Measurements from ENCODE around the gene MOSMO. TPM values are rescaled to one million over a fixed set of nuclear protein-coding genes. Genes with fewer than 3 reads are reported as not detected.

The MOSMO gene
- total and polyA plus RNA-seq, 2 donors (not counting 3 experiments of a cell fraction or from before 2014, with no cell fraction given) = 15.9 to 22.0 TPM

GRCh38 chr16:22092143-22092933 is 84.4 kb downstream of the MOSMO start, which contains the start of gene VWA3A:
TSS of gene VWA3A (plus strand) at chr16:22092541. CDS start at chr16:22092638, 97 bp downstream.
- dilution Hi-C loops (cut with MboI; ENCODE audit: extremely low pct_ligation_motif_present, low sequenced_read_pairs) (no loop called here), intact Hi-C loops (cut with micrococcal nuclease) (no loop called here)
- Histone ChIP-seq H4K20me1 (replicated peaks; ENCODE audit: control insufficient read depth, extremely low read depth, insufficient read depth, low read length) (no peaks in the 10 kb centered on the region), H3K9me3 (replicated peaks; ENCODE audit: control insufficient read depth, insufficient read depth, low read length) (no peaks in the 10 kb centered on the region), H3K4me1 (ENCODE audit: control insufficient read depth, extremely low read depth, insufficient read depth, low read length) (no peaks in the 10 kb centered on the region), H3K27ac (ENCODE audit: insufficient read depth, low read depth, low read length) (no peak within 1 kb of the TSS), H3K36me3 (ENCODE audit: control insufficient read depth in 2 of 2, extremely low read depth in 1 of 2, insufficient read depth in 2 of 2, low read length in 2 of 2) (no peaks in the 10 kb centered on the region), H3K9ac (replicated peaks; ENCODE audit: extremely low read depth, insufficient read depth, low read length) (no peak within 1 kb of the TSS), H3K4me2 (ENCODE audit: insufficient read depth, low read length) (no peak within 1 kb of the TSS), H2AFZ (ENCODE audit: low read depth, low read length) (no peak within 1 kb of the TSS), H3K9me1 (replicated peaks; ENCODE audit: control insufficient read depth, extremely low read depth, insufficient read depth, low read length) (no peaks in the 10 kb centered on the region), H3K4me3 (replicated peaks in 1 of 3; ENCODE audit: insufficient read depth in 1 of 3, low read depth in 1 of 3, low read length in 3 of 3) (no peak within 1 kb of the TSS), H3K27me3 (ENCODE audit: control insufficient read depth in 2 of 2, insufficient read depth in 2 of 2, low read length in 2 of 2) (no peaks in the 10 kb centered on the region), H3K79me2 (ENCODE audit: control insufficient read depth, insufficient read depth, low read length) (no peaks in the 10 kb centered on the region)
- CTCF ChIA-PET = interaction anchor here (1.2 to 3.7 kb wide), 4 partner anchors 10 to 102 kb away, joined by 4 to 30 read pairs (median 5); no protein-coding TSS in a partner anchor
- POLR2A ChIA-PET = no interaction called here
- BruUV-seq (replicated peaks) = no TSS peak
- no peak for FAIRE-seq
- DNase-seq (ENCODE audit: low read depth, low spot score) = peak; percentile 47
- TF ChIP-seq FOS (IDR thresholded peaks at IDR 0.05; ENCODE audit: borderline replicate concordance, insufficient read depth, low read length) (no peak), GATA2 (IDR thresholded peaks at IDR 0.05; ENCODE audit: insufficient read depth, insufficient read length, low read depth, low read length) (no peak), POLR2AphosphoS5 (IDR thresholded peaks at IDR 0.05; ENCODE audit: insufficient read depth, low read depth, low read length) (no peak), MAX (IDR thresholded peaks at IDR 0.05; ENCODE audit: insufficient read depth, insufficient read length) (no peak), MYC (IDR thresholded peaks at IDR 0.05; ENCODE audit: low read depth, low read length) (no peak), EZH2 (IDR thresholded peaks at IDR 0.05; ENCODE audit: borderline replicate concordance, low read depth, low read length, severe bottlenecking) (no peak), POLR2A (IDR thresholded peaks at IDR 0.05; ENCODE audit: low read depth, low read length) (no peak), JUN (IDR thresholded peaks at IDR 0.05; ENCODE audit: borderline replicate concordance, insufficient read depth, insufficient read length, low read depth) (no peak)
- TF ChIP-seq, protein P1, sequence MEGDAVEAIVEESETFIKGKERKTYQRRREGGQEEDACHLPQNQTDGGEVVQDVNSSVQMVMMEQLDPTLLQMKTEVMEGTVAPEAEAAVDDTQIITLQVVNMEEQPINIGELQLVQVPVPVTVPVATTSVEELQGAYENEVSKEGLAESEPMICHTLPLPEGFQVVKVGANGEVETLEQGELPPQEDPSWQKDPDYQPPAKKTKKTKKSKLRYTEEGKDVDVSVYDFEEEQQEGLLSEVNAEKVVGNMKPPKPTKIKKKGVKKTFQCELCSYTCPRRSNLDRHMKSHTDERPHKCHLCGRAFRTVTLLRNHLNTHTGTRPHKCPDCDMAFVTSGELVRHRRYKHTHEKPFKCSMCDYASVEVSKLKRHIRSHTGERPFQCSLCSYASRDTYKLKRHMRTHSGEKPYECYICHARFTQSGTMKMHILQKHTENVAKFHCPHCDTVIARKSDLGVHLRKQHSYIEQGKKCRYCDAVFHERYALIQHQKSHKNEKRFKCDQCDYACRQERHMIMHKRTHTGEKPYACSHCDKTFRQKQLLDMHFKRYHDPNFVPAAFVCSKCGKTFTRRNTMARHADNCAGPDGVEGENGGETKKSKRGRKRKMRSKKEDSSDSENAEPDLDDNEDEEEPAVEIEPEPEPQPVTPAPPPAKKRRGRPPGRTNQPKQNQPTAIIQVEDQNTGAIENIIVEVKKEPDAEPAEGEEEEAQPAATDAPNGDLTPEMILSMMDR (IDR thresholded peaks at IDR 0.05; ENCODE audit: extremely low read depth in 1 of 2, insufficient read depth in 1 of 2, low read depth in 1 of 2, low read length in 2 of 2) = no peak

Data from endothelial cell of umbilical vein (primary cell).